ENCODE results near the gene LRRC49. TPM values are rescaled to one million over a fixed set of nuclear protein-coding genes. Genes with fewer than 3 reads are reported as not detected.

Gene LRRC49
- total and polyA plus RNA-seq, 12 donors: 4.4 to 14.9 (median 8.4) TPM

GRCh38 chr15:71093054-71094024, 200.7 kb downstream of the LRRC49 start:
- H3K9me3 ChIP-seq (replicated peaks in 1 of 3): no peaks in the 10 kb centered on the region
- H3K27ac ChIP-seq: no peak overlapping the region
- no peaks in the 10 kb centered on the region for H3K36me3 ChIP-seq (replicated peaks in 1 of 2)
- H3K4me3 ChIP-seq: no peak overlapping the region
- peaks cover 0 to 3% of the 10 kb centered on the region in 2 donors for H3K4me1 ChIP-seq (replicated peaks in 1 of 2)
- H3K27me3 ChIP-seq: no peaks in the 10 kb centered on the region
- TF ChIP-seq POLR2A (IDR thresholded peaks at IDR 0.05) (peak in 1 of 2 donors; percentile 33), CTCF (IDR thresholded peaks at IDR 0.05) (no peak)
- peak in 6 of 7 donors; percentile 23 to 72 (median 66) for DNase-seq
- intact Hi-C loops (cut with DNase I): no loop called here
- WGBS, 4 donors: 40 to 60% (median 54%) methylated on average over 9 to 11 of the region's 11 CpGs

- WGBS, 4 donors: 92 to 100% (median 93%) methylated on average over 2 of the region's 2 CpGs
- Histone ChIP-seq H3K27ac (no peak overlapping the region), H3K4me3 (no peak overlapping the region), H3K4me1 (replicated peaks in 1 of 2) (peaks cover 0 to 3% of the 10 kb centered on the region in 2 donors), H3K36me3 (replicated peaks in 1 of 2) (no peaks in the 10 kb centered on the region), H3K27me3 (no peaks in the 10 kb centered on the region), H3K9me3 (replicated peaks in 1 of 3) (no peaks in the 10 kb centered on the region)
- intact Hi-C loops (cut with DNase I): no loop called here
- TF ChIP-seq CTCF (IDR thresholded peaks at IDR 0.05) (no peak), POLR2A (IDR thresholded peaks at IDR 0.05) (no peak)
- DNase-seq: no peak
These were observed 201.5 kb downstream of the LRRC49 start for GRCh38 chr15:71094137-71094536.

GRCh38 chr15:71096676-71097075, 204.1 kb downstream of the LRRC49 start:
- intact Hi-C loops (cut with DNase I): no loop called here
- Histone ChIP-seq H3K9me3 (replicated peaks in 1 of 3) (no peaks in the 10 kb centered on the region), H3K27me3 (no peaks in the 10 kb centered on the region), H3K36me3 (replicated peaks in 1 of 2) (no peaks in the 10 kb centered on the region), H3K27ac (no peak overlapping the region), H3K4me3 (no peak overlapping the region), H3K4me1 (replicated peaks in 1 of 2) (peaks cover 0 to 3% of the 10 kb centered on the region in 2 donors)
- no peak for TF ChIP-seq POLR2A (IDR thresholded peaks at IDR 0.05)
- TF ChIP-seq CTCF (IDR thresholded peaks at IDR 0.05): no peak
- no peak for DNase-seq
- 29 to 48% (median 43%) methylated on average over 3 of the region's 3 CpGs for WGBS, 4 donors

GRCh38 chr15:71097890-71098289, 205.3 kb downstream of the LRRC49 start:
- 90 to 97% (median 95%) methylated on average over 4 of the region's 4 CpGs for WGBS, 4 donors
- intact Hi-C loops (cut with DNase I): no loop called here
- Histone ChIP-seq H3K27ac (no peak overlapping the region), H3K4me3 (no peak overlapping the region), H3K27me3 (no peaks in the 10 kb centered on the region), H3K4me1 (replicated peaks in 1 of 2) (peaks cover 0 to 3% of the 10 kb centered on the region in 2 donors), H3K9me3 (replicated peaks in 1 of 3) (no peaks in the 10 kb centered on the region), H3K36me3 (replicated peaks in 1 of 2) (no peaks in the 10 kb centered on the region)
- DNase-seq: no peak
- no peak for TF ChIP-seq POLR2A (IDR thresholded peaks at IDR 0.05)
- no peak for TF ChIP-seq CTCF (IDR thresholded peaks at IDR 0.05)

Measured in adrenal gland (tissue), 12 donors.